Astrocyte (in vitro differentiated cells and primary cell): ENCODE measurements around the gene FMC1.

Source experiments
- EZH2 ChIP-seq: IDR thresholded peaks from 2 replicates; pipeline ENCODE4 v1.6.1; 2012; ENCODE audit warnings: mild to moderate bottlenecking, low read length, inconsistent platforms; ENCODE audit not compliant: insufficient read depth
- TF ChIP-seq, protein P1 (sequence below): IDR thresholded peaks from 2 replicates; pipeline ENCODE4 v1.5.1; 2011; ENCODE audit warnings: low read depth, mild to moderate bottlenecking, inconsistent platforms, low read length, moderate library complexity; ENCODE audit not compliant: insufficient read depth

DNA sequence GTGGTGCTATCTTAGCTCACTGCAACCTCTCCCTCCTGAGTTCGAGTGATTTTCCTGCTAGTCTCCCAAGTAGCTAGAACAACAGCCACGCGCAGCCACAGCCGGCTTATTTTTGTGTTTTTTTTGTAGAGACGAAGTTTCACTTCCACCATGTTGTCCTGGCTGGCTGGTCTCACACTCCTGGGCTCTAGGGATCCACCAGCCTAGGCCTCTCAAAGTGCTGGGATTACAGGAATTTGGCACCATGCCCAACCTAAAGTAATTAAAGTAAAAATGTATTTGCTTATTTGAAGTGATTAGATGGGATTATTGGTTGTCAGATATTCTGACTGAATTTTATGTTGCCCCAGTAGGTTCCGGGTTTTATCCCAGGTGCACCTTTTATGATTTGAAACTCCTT lies 41.3 kb downstream of the FMC1 start:
- TF ChIP-seq, protein P1, sequence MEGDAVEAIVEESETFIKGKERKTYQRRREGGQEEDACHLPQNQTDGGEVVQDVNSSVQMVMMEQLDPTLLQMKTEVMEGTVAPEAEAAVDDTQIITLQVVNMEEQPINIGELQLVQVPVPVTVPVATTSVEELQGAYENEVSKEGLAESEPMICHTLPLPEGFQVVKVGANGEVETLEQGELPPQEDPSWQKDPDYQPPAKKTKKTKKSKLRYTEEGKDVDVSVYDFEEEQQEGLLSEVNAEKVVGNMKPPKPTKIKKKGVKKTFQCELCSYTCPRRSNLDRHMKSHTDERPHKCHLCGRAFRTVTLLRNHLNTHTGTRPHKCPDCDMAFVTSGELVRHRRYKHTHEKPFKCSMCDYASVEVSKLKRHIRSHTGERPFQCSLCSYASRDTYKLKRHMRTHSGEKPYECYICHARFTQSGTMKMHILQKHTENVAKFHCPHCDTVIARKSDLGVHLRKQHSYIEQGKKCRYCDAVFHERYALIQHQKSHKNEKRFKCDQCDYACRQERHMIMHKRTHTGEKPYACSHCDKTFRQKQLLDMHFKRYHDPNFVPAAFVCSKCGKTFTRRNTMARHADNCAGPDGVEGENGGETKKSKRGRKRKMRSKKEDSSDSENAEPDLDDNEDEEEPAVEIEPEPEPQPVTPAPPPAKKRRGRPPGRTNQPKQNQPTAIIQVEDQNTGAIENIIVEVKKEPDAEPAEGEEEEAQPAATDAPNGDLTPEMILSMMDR: no peak
- no peak for TF ChIP-seq EZH2
